ENCODE data around the gene TOR1A. TPM values are rescaled to one million over a fixed set of nuclear protein-coding genes. Genes with fewer than 3 reads are reported as not detected.

Gene TOR1A
- polyA plus RNA-seq, 2 of the 4 experiments (the other 2 are of a cell fraction) = 54.0 to 74.9 TPM

DNA sequence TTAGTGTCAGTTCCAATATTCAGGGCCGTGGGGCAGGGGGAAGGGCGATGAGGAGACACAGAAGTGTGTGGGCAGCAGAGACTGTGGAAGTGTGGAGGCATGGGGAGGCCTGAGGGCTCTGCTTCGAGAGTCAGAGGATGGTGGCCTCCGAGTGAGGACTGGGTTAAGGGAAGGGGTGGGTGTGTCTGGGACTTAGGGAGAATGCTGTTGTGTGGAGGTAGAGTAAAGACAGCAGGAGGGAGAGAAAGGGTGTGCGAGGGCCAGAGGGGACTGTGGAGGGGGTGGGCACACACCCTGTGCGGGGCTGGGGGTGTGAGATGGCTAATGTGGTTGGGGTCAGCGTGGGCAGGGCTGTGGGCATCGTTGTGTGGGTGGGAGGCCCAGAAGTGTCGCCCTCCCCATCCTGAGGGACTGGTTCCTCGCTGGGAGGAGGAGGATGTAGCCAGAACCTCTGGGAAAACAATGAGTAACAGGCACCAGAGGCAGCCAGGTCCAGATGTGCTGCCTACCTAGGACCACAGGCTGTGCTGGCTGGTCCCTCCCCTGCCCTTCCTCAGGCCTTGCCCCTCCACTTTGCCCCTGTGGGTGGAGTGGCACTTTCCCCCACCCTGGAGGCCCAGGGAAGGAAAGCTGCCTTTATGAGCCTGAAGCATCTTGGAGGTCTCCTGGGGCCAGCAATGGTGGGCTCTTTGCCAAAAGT lies 15.5 kb upstream of the TOR1A start:
- H3K4me2 ChIP-seq = no peak overlapping the region
- H3K4me1 ChIP-seq = 0 out of 3 replicates have a peak, but pooled peaks cover 4% of the 10 kb centered on the region
- WGBS (ENCODE audit: missing lambda C conversion rate) = 65% methylated on average over 9 of the region's 10 CpGs
- CTCF ChIA-PET = interaction anchor here (1.2 kb wide), 1 partner anchor 10 kb away, joined by 3 read pairs; no protein-coding TSS in a partner anchor
- no peak overlapping the region for H3K27ac ChIP-seq
- H3K4me3 ChIP-seq = no peak overlapping the region
- FAIRE-seq (no peak), ATAC-seq (no peak), DNase-seq (ENCODE audit: low read depth in 1 of 2, low spot score in 1 of 2) (no peak)
- POLR2A ChIA-PET = interaction anchor here (0.6 kb wide), 1 partner anchor 35 kb away, joined by 3 read pairs; no protein-coding TSS in a partner anchor
- H3K9me3 ChIP-seq = no peaks in the 10 kb centered on the region
- no peak for TF ChIP-seq MYC (IDR thresholded peaks at IDR 0.05; ENCODE audit: borderline replicate concordance, low read length)
- TF ChIP-seq SREBF2 (IDR thresholded peaks at IDR 0.05) = no peak
- TF ChIP-seq PHF8 (IDR thresholded peaks at IDR 0.05; ENCODE audit: borderline replicate concordance, low read depth) = no peak
- TF ChIP-seq, protein P1, sequence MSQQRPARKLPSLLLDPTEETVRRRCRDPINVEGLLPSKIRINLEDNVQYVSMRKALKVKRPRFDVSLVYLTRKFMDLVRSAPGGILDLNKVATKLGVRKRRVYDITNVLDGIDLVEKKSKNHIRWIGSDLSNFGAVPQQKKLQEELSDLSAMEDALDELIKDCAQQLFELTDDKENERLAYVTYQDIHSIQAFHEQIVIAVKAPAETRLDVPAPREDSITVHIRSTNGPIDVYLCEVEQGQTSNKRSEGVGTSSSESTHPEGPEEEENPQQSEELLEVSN (IDR thresholded peaks at IDR 0.05; ENCODE audit: borderline replicate concordance, low read depth) = no peak
- TF ChIP-seq HOXA7 (CRISPR knock-in tag; IDR thresholded peaks at IDR 0.05) = no peak

DNA sequence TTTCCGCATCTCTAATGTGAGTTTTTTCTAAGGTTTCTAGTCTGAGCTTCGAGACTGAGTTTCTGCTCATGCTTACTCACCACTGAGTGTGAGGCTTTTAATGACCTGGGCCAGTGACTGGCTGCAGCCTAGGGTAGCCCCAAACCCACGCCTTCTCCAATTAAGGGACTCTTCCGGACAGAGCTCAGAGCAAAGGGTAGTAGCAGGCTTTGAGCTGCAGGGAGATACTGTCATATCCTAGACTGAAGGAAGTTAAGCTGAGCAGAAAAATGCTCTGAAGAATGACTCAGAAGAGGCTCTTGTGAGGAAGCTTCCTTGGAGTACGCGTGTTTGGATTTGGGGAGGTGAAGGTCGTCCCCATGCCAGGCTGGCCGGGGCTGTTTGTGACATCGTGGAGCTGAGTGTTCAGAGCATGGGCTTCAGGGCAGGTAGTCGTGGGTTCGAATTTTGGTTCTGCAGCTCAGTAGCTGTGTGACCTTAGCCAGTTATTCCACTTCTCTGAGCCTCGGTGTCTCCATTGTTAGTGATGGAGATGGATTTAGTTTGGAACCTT lies 14.8 kb upstream of the TOR1A start:
- CTCF ChIA-PET = interaction anchor here (0.9 to 1.4 kb wide), 3 partner anchors 11 to 196 kb away, joined by 3 to 4 read pairs (median 3); no protein-coding TSS in a partner anchor
- ATAC-seq (no peak), FAIRE-seq (no peak), DNase-seq (ENCODE audit: low read depth in 1 of 2, low spot score in 1 of 2) (no peak)
- TF ChIP-seq HOXB13 (CRISPR knock-in tag; IDR thresholded peaks at IDR 0.05; ENCODE audit: low read depth) (no peak), ZC3H11A (IDR thresholded peaks at IDR 0.05) (no peak)
- TF ChIP-seq, protein P2, sequence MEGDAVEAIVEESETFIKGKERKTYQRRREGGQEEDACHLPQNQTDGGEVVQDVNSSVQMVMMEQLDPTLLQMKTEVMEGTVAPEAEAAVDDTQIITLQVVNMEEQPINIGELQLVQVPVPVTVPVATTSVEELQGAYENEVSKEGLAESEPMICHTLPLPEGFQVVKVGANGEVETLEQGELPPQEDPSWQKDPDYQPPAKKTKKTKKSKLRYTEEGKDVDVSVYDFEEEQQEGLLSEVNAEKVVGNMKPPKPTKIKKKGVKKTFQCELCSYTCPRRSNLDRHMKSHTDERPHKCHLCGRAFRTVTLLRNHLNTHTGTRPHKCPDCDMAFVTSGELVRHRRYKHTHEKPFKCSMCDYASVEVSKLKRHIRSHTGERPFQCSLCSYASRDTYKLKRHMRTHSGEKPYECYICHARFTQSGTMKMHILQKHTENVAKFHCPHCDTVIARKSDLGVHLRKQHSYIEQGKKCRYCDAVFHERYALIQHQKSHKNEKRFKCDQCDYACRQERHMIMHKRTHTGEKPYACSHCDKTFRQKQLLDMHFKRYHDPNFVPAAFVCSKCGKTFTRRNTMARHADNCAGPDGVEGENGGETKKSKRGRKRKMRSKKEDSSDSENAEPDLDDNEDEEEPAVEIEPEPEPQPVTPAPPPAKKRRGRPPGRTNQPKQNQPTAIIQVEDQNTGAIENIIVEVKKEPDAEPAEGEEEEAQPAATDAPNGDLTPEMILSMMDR (IDR thresholded peaks at IDR 0.05) = no peak
- Histone ChIP-seq H3K4me2 (no peak overlapping the region), H3K4me3 (no peak overlapping the region), H3K9me3 (no peaks in the 10 kb centered on the region), H3K4me1 (peaks cover 8% of the 10 kb centered on the region; the same call in 2 of the 3 replicates), H3K27ac (no peak overlapping the region)
- WGBS (ENCODE audit: missing lambda C conversion rate) = 61% methylated on average over 12 of the region's 12 CpGs
- POLR2A ChIA-PET = interaction anchor here (0.6 kb wide), 1 partner anchor 34 kb away, joined by 3 read pairs; no protein-coding TSS in a partner anchor

DNA sequence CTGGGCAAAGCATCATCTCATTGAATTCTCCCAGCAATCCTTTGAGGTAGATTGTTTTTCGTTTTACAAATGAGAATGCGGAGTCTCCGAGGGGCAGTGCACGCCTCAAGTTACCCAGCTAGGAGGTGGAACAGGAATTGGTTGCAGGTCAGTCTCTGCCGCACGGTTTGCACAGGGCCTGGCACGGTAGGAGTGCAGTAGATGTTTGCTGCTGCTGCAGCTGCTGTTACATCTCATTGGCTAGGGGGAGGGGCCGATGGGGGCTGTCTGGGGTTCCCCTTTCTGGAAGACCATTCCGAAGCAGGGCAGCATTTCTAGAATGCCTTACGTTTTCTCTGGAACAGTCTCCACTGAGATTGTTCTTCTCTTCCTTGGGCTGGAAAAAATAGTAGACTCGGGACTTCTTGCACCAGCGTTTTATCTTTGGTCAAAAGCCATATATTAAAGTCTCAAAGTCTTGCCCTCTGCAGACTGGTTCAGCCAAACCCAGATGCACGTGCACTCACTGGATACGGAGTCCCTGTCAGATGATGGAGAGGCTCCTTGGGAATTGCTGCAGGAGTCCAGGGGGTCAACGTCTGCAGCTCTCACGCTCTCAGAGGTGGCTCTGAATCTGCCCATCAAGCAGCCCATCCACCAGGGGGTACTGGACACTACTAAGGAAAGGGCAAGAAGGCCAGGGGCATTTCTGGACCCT lies 12.5 kb upstream of the TOR1A start:
- ATAC-seq = no peak
- Histone ChIP-seq H3K9me3 (no peaks in the 10 kb centered on the region), H3K4me1 (peaks cover 15% of the 10 kb centered on the region; the same call in 2 of the 3 replicates), H3K27ac (no peak overlapping the region; a peak in 1 of 6 replicates), H3K4me2 (peak overlapping the region; percentile 93), H3K4me3 (peak overlapping the region; percentile 96; the same call in 2 of the 3 replicates)
- ChIA-PET CTCF (interaction anchor here (1.3 kb wide), 1 partner anchor 271 kb away, joined by 3 read pairs; no protein-coding TSS in a partner anchor), POLR2A (no interaction called here)
- FAIRE-seq = no peak
- no peak for TF ChIP-seq SMC3 (IDR thresholded peaks at IDR 0.05)
- no peak for TF ChIP-seq FOXS1 (CRISPR knock-in tag; IDR thresholded peaks at IDR 0.05)
- no peak for TF ChIP-seq TP53 (CRISPR knock-in tag; IDR thresholded peaks at IDR 0.05)
- TF ChIP-seq, protein P3, sequence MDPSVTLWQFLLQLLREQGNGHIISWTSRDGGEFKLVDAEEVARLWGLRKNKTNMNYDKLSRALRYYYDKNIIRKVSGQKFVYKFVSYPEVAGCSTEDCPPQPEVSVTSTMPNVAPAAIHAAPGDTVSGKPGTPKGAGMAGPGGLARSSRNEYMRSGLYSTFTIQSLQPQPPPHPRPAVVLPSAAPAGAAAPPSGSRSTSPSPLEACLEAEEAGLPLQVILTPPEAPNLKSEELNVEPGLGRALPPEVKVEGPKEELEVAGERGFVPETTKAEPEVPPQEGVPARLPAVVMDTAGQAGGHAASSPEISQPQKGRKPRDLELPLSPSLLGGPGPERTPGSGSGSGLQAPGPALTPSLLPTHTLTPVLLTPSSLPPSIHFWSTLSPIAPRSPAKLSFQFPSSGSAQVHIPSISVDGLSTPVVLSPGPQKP (IDR thresholded peaks at IDR 0.05; ENCODE audit: low read depth, low read length) = no peak
- no peak for TF ChIP-seq BHLHE40 (IDR thresholded peaks at IDR 0.05; ENCODE audit: low read depth, low read length)
- TF ChIP-seq, protein P4, sequence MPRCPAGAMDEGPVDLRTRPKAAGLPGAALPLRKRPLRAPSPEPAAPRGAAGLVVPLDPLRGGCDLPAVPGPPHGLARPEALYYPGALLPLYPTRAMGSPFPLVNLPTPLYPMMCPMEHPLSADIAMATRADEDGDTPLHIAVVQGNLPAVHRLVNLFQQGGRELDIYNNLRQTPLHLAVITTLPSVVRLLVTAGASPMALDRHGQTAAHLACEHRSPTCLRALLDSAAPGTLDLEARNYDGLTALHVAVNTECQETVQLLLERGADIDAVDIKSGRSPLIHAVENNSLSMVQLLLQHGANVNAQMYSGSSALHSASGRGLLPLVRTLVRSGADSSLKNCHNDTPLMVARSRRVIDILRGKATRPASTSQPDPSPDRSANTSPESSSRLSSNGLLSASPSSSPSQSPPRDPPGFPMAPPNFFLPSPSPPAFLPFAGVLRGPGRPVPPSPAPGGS (IDR thresholded peaks at IDR 0.05) = no peak
- 79% methylated on average over 16 of the region's 16 CpGs for WGBS (ENCODE audit: missing lambda C conversion rate)
- peak in 1 of 2 experiments; percentile 14 for DNase-seq (ENCODE audit: low read depth in 1 of 2, low spot score in 1 of 2)

Data from A549 (cell line).